ENCODE results near the gene ZNF302. TPM values are rescaled to one million over a fixed set of nuclear protein-coding genes. Genes with fewer than 3 reads are reported as not detected.
"Not testable (repeated sequence)": the region's sequence is repeated elsewhere in the genome, so short reads cannot be mapped to it uniquely, and the experiment has no call there.

ZNF302 gene
- polyA plus RNA-seq, 6 donors from 2014 or later: 15.8 to 25.0 (median 22.8) TPM

DNA sequence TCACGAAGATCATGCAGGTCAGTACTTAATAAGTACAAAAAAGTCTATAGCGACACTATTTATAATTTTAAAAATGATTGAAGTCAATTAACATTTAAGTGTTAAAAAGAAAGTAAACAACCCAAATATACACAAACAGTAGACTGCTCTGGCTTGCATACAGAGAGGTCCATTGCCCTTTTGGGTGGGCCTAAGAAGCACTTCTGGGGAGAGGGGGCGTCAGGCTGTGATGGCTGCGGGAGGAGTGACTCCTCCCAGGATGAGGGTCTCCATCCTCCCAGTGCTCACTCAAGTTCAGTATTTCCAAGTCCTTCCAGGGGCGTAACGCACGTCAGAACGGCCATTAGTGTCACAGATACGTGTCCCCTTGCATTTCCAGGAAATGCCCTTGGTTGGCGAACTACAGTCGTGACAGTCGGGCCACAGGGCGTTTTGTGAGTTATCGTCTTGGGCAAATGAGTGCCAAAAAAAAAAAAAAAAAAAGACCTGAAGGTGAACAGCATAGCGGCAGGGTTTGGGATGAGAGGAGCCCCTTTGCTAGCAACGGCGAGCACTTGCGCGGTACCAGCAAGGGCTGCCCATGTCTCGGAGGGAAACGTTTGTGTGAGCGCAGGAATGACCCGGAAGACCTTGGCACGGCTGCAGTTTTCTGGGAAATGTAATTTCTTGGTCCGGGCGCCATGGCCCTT, 637 bp upstream of the ZNF302 start, which contains the start of gene SCGB2B2:
Gene SCGB2B2, minus strand, starts transcription at position 463 of the 689 bp plus-strand sequence. CDS start 82,596 bp downstream, outside the sequence.
- DNase-seq (no peak), ATAC-seq (ENCODE audit: low read depth in 2 of 2) (peak; percentile 68)
- Mint-ChIP-seq H3K4me3 (peak within 1 kb of the TSS; percentile 91 to 100 (median 98)), H3K27me3 (peaks cover 0 to 32% (median 31%) of the 10 kb centered on the region in 3 donors), H3K4me1 (peaks cover 17 to 36% (median 17%) of the 10 kb centered on the region in 3 donors), H3K27ac (peak within 1 kb of the TSS; percentile 95 to 99 (median 98)), H3K36me3 (peaks cover 28 to 37% of the 10 kb centered on the region in 2 donors), H3K9me3 (peaks cover 0 to 7% (median 5%) of the 10 kb centered on the region in 7 donors)

DNA sequence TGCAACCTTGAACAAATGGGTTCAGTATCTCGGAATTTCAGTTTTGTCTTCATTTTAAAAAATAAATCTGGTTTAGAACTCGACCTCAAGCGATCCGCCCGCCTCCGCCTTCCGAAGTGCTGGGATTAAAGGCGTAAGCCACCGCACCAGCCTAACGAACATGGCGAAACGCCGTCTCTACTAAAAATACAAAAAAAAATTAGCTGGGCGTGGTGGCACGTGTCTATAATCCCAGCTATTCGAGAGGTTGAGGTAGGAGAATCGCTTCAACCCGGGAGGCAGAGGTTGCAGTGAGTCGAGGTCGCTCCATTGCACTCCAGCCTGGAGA, 571 bp downstream of the ZNF302 start:
- Mint-ChIP-seq H3K4me1 (peaks cover 17 to 36% (median 17%) of the 10 kb centered on the region in 3 donors), H3K9me3 (peaks cover 0 to 13% (median 9%) of the 10 kb centered on the region in 7 donors), H3K27ac (peak overlapping the region; percentile 80 to 99 (median 96)), H3K4me3 (peak overlapping the region; percentile 91 to 100 (median 98)), H3K27me3 (peaks cover 0 to 20% (median 19%) of the 10 kb centered on the region in 3 donors), H3K36me3 (peaks cover 35 to 38% of the 10 kb centered on the region in 2 donors)
- DNase-seq (no peak), ATAC-seq (ENCODE audit: low read depth in 2 of 2) (no peak)

DNA sequence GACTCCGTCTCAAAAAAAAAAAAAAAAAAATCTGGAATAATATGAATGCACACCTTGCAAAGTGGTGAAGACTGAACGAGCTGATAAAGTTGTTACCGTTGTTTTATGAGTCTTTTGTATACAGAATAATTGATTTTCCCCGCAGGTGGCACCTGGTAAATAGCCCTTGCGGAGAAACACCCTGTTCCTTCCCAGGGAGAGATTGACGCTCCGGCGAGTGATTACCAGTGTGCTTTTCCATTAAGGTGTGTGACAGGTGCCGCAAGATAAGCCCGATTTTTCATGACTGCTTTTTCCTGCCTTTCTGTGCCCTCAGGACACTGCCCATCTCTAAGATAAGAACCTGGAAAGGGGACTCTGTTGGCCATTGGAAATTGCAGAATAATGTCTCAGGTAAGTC, 943 bp downstream of the ZNF302 start:
- Mint-ChIP-seq H3K4me1 (peaks cover 17 to 33% (median 17%) of the 10 kb centered on the region in 3 donors), H3K4me3 (peak overlapping the region; percentile 91 to 100 (median 98)), H3K36me3 (peaks cover 39 to 41% of the 10 kb centered on the region in 2 donors), H3K27ac (peak overlapping the region in 4 of 6 donors; percentile 32 to 99 (median 70)), H3K27me3 (peaks cover 0 to 17% (median 16%) of the 10 kb centered on the region in 3 donors), H3K9me3 (peaks cover 0 to 15% (median 10%) of the 10 kb centered on the region in 7 donors)
- DNase-seq (no peak), ATAC-seq (ENCODE audit: low read depth in 2 of 2) (no peak)

DNA sequence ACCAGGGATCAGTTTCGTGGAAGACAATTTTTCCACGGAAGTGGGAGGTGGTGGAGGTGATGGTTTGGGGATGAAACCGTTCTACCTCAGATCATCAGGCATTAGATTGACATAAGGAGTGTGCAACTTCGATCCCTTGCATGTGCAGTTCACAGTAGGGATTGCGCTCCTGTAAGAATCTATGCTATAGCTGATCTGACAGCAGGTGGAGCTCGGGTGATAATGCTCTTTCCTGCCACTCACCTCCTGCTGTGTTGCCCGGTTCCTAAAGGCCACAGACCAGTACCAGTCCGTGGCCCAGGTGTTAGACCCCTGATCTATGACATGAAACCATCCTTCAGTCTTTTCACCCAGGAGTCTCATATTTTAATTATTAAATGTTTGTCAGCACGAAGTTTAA, 4.0 kb downstream of the ZNF302 start:
- Mint-ChIP-seq H3K4me1 (peaks cover 14 to 31% (median 17%) of the 10 kb centered on the region in 3 donors), H3K36me3 (peaks cover 55 to 58% of the 10 kb centered on the region in 2 donors), H3K9me3 (peaks cover 5 to 45% (median 32%) of the 10 kb centered on the region in 7 donors), H3K27me3 (no peaks in the 10 kb centered on the region), H3K27ac (no peak overlapping the region), H3K4me3 (no peak overlapping the region)
- ATAC-seq (ENCODE audit: low read depth in 2 of 2) (no peak), DNase-seq (no peak)

DNA sequence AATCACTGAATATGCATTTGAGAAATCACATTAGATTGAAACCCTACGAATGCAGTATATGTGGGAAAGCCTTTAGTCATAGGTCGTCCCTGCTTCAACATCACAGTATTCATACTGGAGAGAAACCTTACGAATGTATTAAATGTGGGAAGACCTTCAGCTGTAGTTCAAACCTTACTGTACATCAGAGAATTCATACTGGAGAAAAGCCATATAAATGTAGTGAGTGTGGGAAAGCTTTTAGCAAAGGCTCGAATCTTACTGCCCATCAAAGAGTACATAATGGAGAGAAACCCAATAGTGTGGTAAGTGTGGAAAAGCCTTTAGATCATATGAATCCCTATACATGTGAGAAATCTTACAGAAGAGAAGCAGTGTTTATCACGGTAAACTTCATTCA, 7.8 kb downstream of the ZNF302 start:
- H3K4me1 Mint-ChIP-seq; ATAC-seq (ENCODE audit: low read depth in 2 of 2); H3K27ac Mint-ChIP-seq; DNase-seq; H3K4me3 Mint-ChIP-seq: not testable (repeated sequence)
- H3K27me3 Mint-ChIP-seq: peaks cover 0 to 19% (median 9%) of the 10 kb centered on the region in 3 donors
- peaks cover 12 to 59% (median 51%) of the 10 kb centered on the region in 7 donors for H3K9me3 Mint-ChIP-seq
- H3K36me3 Mint-ChIP-seq: peaks cover 50 to 55% of the 10 kb centered on the region in 2 donors

DNA sequence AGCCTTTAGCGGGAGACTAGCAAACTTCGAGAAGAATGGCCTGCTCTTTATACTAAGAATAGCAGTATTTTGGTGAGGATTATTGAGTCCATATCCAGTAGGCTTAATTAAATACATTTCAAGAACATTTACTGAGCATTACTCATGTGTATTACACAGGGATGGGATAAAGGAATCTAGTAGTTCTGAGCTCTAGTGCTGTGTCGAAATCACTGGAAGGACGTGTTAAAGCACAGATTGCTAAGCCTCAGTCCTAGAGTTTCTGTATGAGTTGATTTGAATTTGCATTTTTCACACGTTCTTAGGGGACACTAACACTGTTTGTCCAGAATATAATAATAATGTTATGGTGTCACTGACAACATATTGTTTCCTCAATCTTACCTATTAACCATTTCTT, 9.0 kb downstream of the ZNF302 start:
- ATAC-seq (ENCODE audit: low read depth in 2 of 2) (no peak), DNase-seq (no peak)
- Mint-ChIP-seq H3K36me3 (peaks cover 44 to 47% of the 10 kb centered on the region in 2 donors), H3K4me3 (no peak overlapping the region), H3K4me1 (no peaks in the 10 kb centered on the region), H3K27me3 (peaks cover 5 to 23% (median 14%) of the 10 kb centered on the region in 3 donors), H3K27ac (no peak overlapping the region), H3K9me3 (peaks cover 12 to 64% (median 50%) of the 10 kb centered on the region in 7 donors)

DNA sequence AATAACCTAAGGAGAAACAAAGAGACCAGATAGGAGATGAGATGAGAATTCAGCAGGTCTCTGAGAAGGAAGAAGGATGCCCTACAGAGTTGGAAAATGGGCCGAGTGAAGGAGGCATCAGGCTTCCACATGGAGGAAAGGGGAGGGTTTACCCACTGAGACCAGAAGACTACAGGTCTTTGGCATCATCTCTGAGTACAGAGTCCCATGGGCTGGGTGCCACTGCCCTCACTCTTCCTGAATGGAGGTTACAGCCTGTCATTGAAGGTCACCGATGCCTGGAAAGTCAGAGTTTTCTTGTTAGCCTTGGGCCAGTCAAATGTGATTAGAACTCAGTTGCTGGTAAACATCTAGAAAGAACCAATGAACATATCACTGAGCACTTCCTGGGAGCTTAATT, 9.9 kb downstream of the ZNF302 start:
- H3K9me3 Mint-ChIP-seq: peaks cover 12 to 60% (median 50%) of the 10 kb centered on the region in 7 donors
- H3K27me3 Mint-ChIP-seq: peaks cover 14 to 32% (median 22%) of the 10 kb centered on the region in 3 donors
- ATAC-seq (ENCODE audit: low read depth in 2 of 2) (no peak), DNase-seq (no peak)
- H3K27ac Mint-ChIP-seq: no peak overlapping the region
- no peak overlapping the region for H3K4me3 Mint-ChIP-seq
- peaks cover 40 to 44% of the 10 kb centered on the region in 2 donors for H3K36me3 Mint-ChIP-seq
- no peaks in the 10 kb centered on the region for H3K4me1 Mint-ChIP-seq

DNA sequence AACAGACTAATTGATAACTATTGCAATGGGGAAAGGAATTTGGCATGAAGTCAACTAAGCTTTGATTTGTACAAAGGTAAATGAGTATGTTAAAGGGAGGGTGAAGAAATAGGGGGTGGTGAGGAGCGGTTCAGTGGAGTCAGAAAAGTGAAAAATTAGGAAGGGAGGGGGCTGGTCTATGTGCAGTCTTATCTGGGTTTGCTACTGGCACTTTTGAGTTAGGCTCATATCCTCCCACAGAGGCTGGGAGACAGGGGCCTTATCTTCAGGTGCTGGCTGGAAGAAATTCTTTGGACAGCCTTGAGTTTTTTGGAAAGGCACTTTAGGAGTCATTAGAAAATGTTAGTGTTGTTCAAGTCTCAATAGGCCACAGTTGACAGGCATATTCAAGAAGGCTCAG, 11.1 kb downstream of the ZNF302 start:
- peaks cover 30 to 32% of the 10 kb centered on the region in 2 donors for H3K36me3 Mint-ChIP-seq
- H3K9me3 Mint-ChIP-seq: peaks cover 12 to 57% (median 45%) of the 10 kb centered on the region in 7 donors
- H3K27me3 Mint-ChIP-seq: peaks cover 26 to 44% (median 33%) of the 10 kb centered on the region in 3 donors
- DNase-seq (no peak), ATAC-seq (ENCODE audit: low read depth in 2 of 2) (no peak)
- no peak overlapping the region for H3K27ac Mint-ChIP-seq
- no peaks in the 10 kb centered on the region for H3K4me1 Mint-ChIP-seq
- H3K4me3 Mint-ChIP-seq: no peak overlapping the region

DNA sequence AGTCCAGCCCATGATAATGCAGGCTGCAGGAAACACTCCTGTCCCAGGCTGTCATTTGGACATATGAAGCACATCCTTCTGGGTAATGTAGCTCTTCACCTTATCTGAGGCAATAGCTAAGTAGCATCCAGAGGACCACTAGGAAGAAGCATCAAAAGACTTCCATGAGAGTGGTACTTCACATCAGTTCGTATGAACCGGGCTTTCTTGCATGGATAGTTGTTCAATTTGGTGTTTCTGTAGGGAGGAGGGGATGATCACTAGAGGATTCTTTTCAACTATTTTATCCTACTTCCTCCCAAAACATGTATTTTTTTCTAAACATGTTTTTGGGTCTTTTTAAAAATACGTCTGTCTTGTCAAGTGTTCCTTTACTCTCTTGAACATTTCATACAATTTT, 12.9 kb downstream of the ZNF302 start:
- H3K27me3 Mint-ChIP-seq: peaks cover 26 to 61% (median 35%) of the 10 kb centered on the region in 3 donors
- ATAC-seq (ENCODE audit: low read depth in 2 of 2): no peak
- peaks cover 13 to 16% of the 10 kb centered on the region in 2 donors for H3K36me3 Mint-ChIP-seq
- no peak for DNase-seq
- H3K9me3 Mint-ChIP-seq: peaks cover 8 to 51% (median 34%) of the 10 kb centered on the region in 7 donors
- no peaks in the 10 kb centered on the region for H3K4me1 Mint-ChIP-seq
- no peak overlapping the region for H3K4me3 Mint-ChIP-seq
- no peak overlapping the region for H3K27ac Mint-ChIP-seq

DNA sequence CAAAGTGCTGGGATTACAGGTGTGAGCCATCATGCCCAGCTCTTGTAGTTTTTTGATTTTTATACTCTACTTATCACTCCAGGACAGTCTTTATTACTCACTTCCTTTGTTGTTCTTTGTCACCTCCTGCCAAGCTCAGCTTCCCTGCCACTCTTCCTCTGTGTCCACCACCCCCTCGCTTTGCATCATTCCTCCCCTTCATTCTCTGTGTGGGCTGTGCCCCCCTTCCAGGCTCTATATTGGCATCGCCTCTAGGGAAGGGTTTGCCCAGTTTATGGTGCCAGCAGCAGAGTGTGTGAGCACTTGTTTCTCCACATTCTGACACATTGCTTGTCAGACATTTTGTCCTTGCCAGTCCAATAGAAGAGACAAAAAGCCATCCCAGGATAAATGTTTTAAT, 15.1 kb downstream of the ZNF302 start:
- peaks cover 4 to 32% (median 14%) of the 10 kb centered on the region in 7 donors for H3K9me3 Mint-ChIP-seq
- no peak overlapping the region for H3K4me3 Mint-ChIP-seq
- DNase-seq (no peak), ATAC-seq (ENCODE audit: low read depth in 2 of 2) (no peak)
- no peak overlapping the region for H3K27ac Mint-ChIP-seq
- no peaks in the 10 kb centered on the region for H3K36me3 Mint-ChIP-seq
- no peaks in the 10 kb centered on the region for H3K4me1 Mint-ChIP-seq
- H3K27me3 Mint-ChIP-seq: peaks cover 26 to 75% (median 35%) of the 10 kb centered on the region in 3 donors

DNA sequence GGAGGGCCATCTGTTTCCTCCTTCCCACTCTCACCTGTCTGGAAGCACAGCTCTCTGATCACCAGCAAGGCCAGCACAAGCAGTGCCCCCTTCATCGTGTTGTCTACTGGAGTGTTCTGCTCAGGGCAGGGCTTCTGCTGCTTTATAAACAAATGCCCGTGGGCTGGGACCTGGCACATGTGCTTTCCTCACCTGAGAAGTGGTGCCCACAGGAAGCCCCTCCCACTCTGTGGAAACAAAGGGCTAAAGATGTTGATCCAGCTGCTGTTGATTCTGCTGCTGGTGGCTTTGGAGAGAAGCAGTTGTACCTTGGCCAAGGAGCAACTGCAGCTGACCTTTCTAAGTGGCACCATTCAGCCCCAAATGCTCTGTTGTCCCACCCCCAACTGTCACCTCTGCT, 30.2 kb downstream of the ZNF302 start:
- no peak for ATAC-seq (ENCODE audit: low read depth in 2 of 2)
- H3K27ac Mint-ChIP-seq: no peak overlapping the region
- H3K36me3 Mint-ChIP-seq: peaks cover 4 to 8% of the 10 kb centered on the region in 2 donors

DNA sequence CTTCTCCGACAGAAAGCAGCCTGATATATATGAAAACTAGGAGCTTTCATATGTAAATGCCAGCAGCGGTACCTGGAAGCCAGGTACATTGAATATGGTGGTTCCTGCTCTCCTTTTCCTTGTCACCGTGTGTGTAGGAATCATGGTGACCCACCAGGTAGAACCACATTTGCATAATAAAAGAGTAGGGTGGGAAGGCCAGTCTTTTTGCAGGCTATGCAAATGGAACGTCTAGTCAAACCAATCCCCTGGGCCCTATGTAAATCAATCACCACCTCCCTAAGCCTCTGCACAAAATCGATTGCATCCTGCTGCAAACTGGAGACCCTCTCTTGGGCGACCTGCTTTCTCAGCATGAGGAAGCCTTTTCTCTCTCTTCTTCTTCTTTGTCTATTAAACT, 34.4 kb downstream of the ZNF302 start:
- Mint-ChIP-seq H3K9me3 (peaks cover 0 to 41% (median 27%) of the 10 kb centered on the region in 7 donors), H3K4me1 (peaks cover 0 to 6% (median 4%) of the 10 kb centered on the region in 3 donors), H3K27ac (no peak overlapping the region), H3K36me3 (peaks cover 7 to 16% of the 10 kb centered on the region in 2 donors), H3K27me3 (peaks cover 22 to 56% (median 41%) of the 10 kb centered on the region in 3 donors), H3K4me3 (no peak overlapping the region)
- no peak for DNase-seq
- no peak for ATAC-seq (ENCODE audit: low read depth in 2 of 2)

More for the DNA sequence above, 30.2 kb downstream of the ZNF302 start:
- Mint-ChIP-seq H3K4me3 (no peak overlapping the region), H3K27me3 (peaks cover 20 to 57% (median 37%) of the 10 kb centered on the region in 3 donors), H3K4me1 (peaks cover 0 to 4% (median 3%) of the 10 kb centered on the region in 3 donors), H3K9me3 (peaks cover 3 to 24% (median 17%) of the 10 kb centered on the region in 7 donors)
- no peak for DNase-seq

DNA sequence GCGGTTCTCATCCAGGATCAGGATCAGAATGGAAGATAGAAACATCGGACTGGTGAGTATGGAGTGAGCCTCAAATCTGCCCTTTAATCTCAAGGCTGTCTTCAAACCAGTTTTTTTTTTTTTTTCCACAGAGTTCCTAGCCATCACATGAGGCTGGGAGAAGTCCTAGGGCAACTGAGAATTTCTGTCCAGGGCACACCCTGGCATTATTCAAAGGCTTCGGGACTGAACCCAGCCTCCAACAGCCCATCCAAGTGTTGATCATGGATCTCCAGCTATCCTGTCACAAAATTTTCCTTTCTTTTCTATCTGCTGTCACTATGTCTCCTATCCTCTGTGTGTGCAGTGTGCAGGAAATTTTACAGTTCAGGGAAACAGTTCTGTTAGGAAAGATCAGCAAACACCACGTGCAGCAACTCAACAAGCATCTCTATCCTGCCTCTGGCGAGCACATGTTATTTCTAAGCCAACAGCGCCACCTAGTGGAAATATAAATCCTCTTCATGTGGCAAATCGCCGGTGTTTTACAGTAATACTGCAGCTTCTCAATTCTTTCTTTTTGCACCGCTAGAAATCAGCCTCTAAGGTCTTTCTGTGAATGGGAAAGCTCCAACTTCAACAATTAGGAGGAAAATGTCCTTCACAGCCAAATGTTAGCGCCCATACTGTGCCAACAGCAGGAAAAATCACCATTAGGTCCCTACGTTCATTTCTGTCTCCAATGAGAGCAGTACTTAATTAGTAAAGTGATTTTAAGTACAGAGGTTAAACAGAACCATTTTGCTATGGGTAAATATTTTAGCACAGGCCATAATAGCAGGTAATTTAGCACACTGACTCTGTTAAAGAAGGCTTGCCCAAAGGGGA, 35.1 kb downstream of the ZNF302 start:
- Mint-ChIP-seq H3K36me3 (peaks cover 4 to 16% of the 10 kb centered on the region in 2 donors), H3K27ac (peak overlapping the region in 1 of 6 donors; percentile 13), H3K4me3 (no peak overlapping the region), H3K4me1 (peaks cover 0 to 6% (median 4%) of the 10 kb centered on the region in 3 donors), H3K27me3 (peaks cover 20 to 57% (median 40%) of the 10 kb centered on the region in 3 donors), H3K9me3 (peaks cover 0 to 35% (median 23%) of the 10 kb centered on the region in 7 donors)
- DNase-seq: peak; percentile 63
- ATAC-seq (ENCODE audit: low read depth in 2 of 2): peak; percentile 67 to 68

All from naive B cell (primary cell).